GM21423 (cell line): ENCODE results near the gene ZNF407.

ENCODE experiments used
- ATAC-seq: cut with Tn5 transposase; IDR thresholded peaks from one replicate; pipeline ENCODE4 v1.9.1; 2021; ENCODE audit warnings: mild to moderate bottlenecking, moderate library complexity; ENCODE audit not compliant: unreplicated experiment

ZNF407 gene

GRCh38 chr18:74820160-74820780 is 222.6 kb downstream of the ZNF407 start:
- ATAC-seq = no peak

GRCh38 chr18:74825460-74825859 is 227.8 kb downstream of the ZNF407 start:
- no peak for ATAC-seq

GRCh38 chr18:74826572-74826971 is 228.9 kb downstream of the ZNF407 start:
- no peak for ATAC-seq

- no peak for ATAC-seq
Measured at GRCh38 chr18:74828200-74828599, 230.5 kb downstream of the ZNF407 start.

DNA sequence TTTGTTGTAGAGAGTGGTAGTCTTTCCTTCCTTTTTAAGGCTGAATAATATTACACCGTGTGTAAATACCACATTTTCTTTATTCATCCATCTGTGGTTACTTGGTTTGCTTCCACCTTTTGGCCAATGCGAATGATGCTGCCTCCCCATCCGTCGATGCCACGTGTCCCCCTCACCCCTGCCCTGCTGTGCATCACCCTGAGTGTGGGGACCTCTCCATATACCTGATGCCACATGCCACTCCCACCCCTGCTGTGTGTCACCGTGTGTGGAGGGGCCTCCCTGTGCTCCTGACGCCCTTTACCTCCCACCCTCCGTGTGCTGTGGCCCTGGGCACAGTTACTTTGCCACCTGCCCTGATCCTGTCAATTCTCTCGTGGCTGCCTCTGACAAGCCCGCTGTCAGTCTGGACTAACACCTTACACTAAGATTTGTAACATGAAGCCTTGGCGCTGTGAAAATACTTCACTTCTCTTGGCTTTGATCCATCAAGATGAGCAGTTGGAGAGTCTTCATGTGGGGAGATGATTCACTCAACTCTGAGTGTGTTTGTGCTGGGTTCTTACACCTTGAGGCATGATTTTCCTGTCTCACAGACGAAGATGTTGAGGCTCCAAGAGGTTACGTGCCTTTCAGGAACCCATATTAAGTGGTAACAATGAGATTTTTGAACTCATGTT is 234.0 kb downstream of the ZNF407 start:
- no peak for ATAC-seq

DNA sequence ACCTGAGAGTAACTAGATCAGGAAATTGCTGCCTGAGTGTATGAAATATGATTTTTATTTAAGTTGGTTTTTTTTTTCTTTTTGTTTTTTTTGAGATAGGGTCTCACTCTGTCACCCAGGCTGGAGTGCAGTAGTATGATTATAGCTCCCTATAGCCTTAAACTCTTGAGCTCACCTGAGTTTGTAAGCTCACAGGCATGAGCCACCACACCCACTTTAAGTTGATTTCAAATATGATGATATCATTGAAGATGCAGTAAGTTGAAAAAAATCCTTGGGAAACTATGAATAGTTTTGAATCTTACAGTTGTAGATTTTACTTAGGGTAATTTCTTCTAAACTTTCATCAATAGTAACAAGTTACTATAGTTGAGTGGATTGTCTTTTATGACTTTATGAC is 234.7 kb downstream of the ZNF407 start:
- ATAC-seq = no peak

GRCh38 chr18:74832999-74833398 is 235.3 kb downstream of the ZNF407 start:
- ATAC-seq = no peak

GRCh38 chr18:74834424-74835309 is 237.0 kb downstream of the ZNF407 start:
- no peak for ATAC-seq

- no peak for ATAC-seq
Measured at GRCh38 chr18:74836296-74837139, 238.8 kb downstream of the ZNF407 start.

GRCh38 chr18:74840492-74841167 is 243.0 kb downstream of the ZNF407 start:
- no peak for ATAC-seq

DNA sequence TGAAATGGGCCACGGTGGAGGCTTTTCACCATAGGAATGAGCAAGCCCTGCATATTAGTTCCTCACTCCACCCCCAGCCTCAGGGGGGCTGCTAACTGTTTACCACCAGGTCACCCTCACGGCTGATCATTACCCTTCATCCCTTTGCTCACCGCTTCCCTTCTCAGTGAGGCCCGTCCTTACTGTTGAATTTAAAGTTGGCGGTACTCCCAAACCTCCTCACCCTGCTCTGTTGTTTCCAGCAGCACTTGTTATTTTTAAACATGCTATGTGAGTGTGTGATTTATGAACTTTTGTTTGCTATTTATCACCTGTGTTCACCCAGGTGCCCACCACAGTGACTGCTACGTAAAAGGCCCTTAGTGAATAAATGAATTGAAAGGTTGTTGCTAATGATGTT is 243.6 kb downstream of the ZNF407 start:
- ATAC-seq = no peak

DNA sequence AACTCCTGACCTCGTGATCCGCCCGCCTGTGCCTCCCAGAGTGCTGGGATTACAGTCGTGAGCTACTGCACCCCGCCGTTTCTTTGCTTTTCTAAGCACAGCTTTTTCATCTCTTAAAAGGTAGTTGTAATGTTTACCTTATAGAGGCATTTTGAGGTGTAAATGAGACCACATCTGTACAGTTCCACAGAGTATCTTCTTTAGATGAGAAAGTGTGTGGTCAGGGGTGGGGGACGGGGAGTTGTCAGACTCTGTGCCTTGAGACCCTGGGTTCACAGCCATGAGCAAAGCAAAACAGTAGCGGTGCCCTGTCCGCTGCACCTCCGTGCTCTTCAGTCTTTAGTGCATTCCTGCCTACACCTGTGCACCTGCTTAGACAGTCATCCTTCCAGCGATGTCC is 251.6 kb downstream of the ZNF407 start:
- ATAC-seq = no peak

DNA sequence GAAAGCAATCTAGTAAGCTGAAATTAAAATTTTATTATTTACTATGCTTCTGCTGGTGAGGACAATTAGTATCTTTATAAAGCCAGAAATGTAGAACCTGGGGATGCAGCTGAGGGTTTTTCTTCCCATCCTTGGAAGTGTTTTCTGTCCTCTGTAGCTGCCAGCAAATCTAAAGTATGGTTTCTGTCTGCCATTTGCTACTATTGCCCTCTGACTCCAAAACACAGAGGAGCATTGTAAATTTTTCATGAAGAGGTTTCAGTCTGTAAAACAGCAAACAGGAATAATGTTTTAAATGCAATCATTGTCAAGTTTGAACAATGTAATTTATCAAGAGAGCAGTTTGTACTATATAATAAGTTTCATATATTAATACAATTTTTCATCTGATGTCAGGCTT is 258.8 kb downstream of the ZNF407 start:
- ATAC-seq = no peak

DNA sequence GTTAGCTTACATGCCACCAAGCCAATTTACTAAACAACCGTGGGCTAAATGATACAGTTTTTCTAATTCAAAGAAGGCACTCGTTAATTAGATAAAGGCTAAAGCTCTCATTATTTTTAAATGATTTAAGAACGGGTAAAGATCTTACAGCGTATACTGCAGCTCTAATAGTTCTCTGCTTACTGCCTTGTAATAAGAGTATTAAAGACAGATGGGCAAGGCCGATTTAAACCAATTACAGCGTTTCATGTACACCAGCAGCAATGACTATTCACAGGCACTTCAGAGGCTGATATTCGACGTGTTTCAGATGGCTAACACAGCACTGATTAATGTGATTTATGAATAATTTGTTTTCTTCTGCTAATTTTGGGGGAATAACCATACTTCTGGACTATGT is 259.3 kb downstream of the ZNF407 start:
- ATAC-seq = no peak

- ATAC-seq = no peak
Measured at GRCh38 chr18:74857901-74858300, 260.2 kb downstream of the ZNF407 start.

- ATAC-seq = no peak
Measured at GRCh38 chr18:74861154-74861553, 263.5 kb downstream of the ZNF407 start.

DNA sequence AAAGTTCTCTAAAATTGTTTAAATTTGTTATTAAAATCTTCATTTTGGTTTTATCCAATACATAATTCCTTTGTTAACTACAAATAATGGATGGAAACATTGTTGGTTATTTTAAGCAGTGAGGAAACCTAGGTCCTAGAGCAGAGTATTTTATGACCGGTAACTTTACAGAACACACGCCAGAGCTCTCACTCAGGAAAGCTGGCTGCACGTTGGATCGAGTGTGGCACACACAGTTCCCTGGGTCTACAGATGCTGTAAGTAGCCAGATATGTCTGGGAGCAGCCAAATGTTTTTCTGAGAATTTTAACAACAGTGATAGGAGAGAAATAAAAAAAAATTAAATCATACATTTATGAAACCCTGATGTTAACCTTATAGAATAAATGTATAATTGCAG is 264.4 kb downstream of the ZNF407 start:
- ATAC-seq = no peak

DNA sequence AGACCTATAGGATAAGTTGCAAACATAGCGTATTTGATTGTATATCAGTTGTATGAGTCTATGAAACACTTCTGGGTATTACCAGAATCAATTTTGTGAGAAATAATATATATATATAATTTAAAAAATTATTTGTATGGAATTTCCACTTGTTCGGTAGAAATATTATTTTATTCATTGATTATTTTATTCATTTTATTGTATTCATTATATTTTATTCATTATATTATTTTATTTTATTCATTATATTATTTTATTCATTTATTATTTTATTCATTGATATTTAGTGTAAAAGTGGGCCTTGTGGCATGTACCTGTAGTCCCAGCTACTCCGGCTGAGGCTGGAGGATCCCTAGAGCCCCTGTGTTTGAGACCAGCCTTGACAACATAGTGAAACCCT is 268.9 kb downstream of the ZNF407 start:
- ATAC-seq = no peak

- ATAC-seq = no peak
Measured at GRCh38 chr18:74868461-74868860, 270.8 kb downstream of the ZNF407 start.
